Neural progenitor cell (in vitro differentiated cells): ENCODE measurements around the gene LMO1. TPM values are rescaled to one million over a fixed set of nuclear protein-coding genes. Genes with fewer than 3 reads are reported as not detected.

Source experiments
- DNase-seq: peaks from one replicate; pipeline ENCODE4 v3.0.0-alpha.2; 2016; ENCODE audit warnings: low spot score
- H2AFZ ChIP-seq: fragments of 200-600 bp; sonication (generic); replicated peaks from 2 replicates; pipeline ENCODE4 v1.6.1; 2016; ENCODE audit warnings: antibody characterized with exemption
- H3F3A ChIP-seq: fragments of 200-600 bp; sonication (generic); 2 replicates; pipeline ENCODE4 v1.6.1; 2016; ENCODE audit warnings: antibody characterized with exemption, low read depth
- H3K27ac ChIP-seq: fragments of 200-600 bp; sonication (generic); 2 replicates; pipeline ENCODE4 v1.5.1; 2016; ENCODE audit warnings: mild to moderate bottlenecking
- H3K27me3 ChIP-seq: fragments of 200-600 bp; sonication (generic); 2 replicates; pipeline ENCODE4 v1.6.1; 2016; ENCODE audit warnings: mild to moderate bottlenecking, moderate library complexity
- H3K36me3 ChIP-seq: fragments of 200-600 bp; sonication (generic); 2 replicates; pipeline ENCODE4 v1.5.1; 2016
- H3K4me1 ChIP-seq: fragments of 200-600 bp; sonication (generic); 2 replicates; pipeline ENCODE4 v1.6.1; 2016; ENCODE audit warnings: mixed run types
- H3K4me2 ChIP-seq: fragments of 200-600 bp; sonication (generic); 2 replicates; pipeline ENCODE4 v1.6.1; 2016
- H3K4me3 ChIP-seq: fragments of 200-600 bp; sonication (generic); 2 replicates; pipeline ENCODE4 v1.5.1; 2016
- H3K79me2 ChIP-seq: fragments of 200-600 bp; sonication (generic); 2 replicates; pipeline ENCODE4 v1.6.1; 2016; ENCODE audit warnings: low read depth
- H3K9ac ChIP-seq: fragments of 200-600 bp; sonication (generic); 2 replicates; pipeline ENCODE4 v1.6.1; 2016
- H3K9me3 ChIP-seq: fragments of 200-600 bp; sonication (generic); 2 replicates; pipeline ENCODE4 v1.5.1; 2016; ENCODE audit warnings: low read depth
- H4K20me1 ChIP-seq: fragments of 200-600 bp; sonication (generic); 2 replicates; pipeline ENCODE4 v1.6.1; 2016; ENCODE audit warnings: low read depth
- H3K27ac Mint-ChIP-seq: 3 replicates; pipeline ENCODE4 v1.8.0; 2021; ENCODE audit warnings: mixed read lengths
- H3K27me3 Mint-ChIP-seq: 2 replicates; pipeline ENCODE4 v1.8.0; 2022; ENCODE audit warnings: low read depth, mild to moderate bottlenecking, inconsistent platforms, moderate library complexity, mixed read lengths; ENCODE audit not compliant: insufficient read depth
- H3K36me3 Mint-ChIP-seq: 3 replicates; pipeline ENCODE4 v1.8.0; 2021; ENCODE audit warnings: mixed read lengths
- H3K4me1 Mint-ChIP-seq: 3 replicates; pipeline ENCODE4 v1.8.0; 2021; ENCODE audit warnings: mixed read lengths
- H3K4me3 Mint-ChIP-seq: 3 replicates; pipeline ENCODE4 v1.8.0; 2021; ENCODE audit warnings: mild to moderate bottlenecking, moderate library complexity, mixed read lengths
- H3K9me3 Mint-ChIP-seq: 3 replicates; pipeline ENCODE4 v1.8.0; 2020; ENCODE audit warnings: mixed read lengths
- EZH2 ChIP-seq: fragments of 200-600 bp; sonication (generic); IDR thresholded peaks from 2 replicates; pipeline ENCODE4 v1.6.1; 2017; ENCODE audit warnings: antibody characterized with exemption, mild to moderate bottlenecking, moderate library complexity
- EZH2phosphoT487 ChIP-seq: fragments of 200-600 bp; sonication (generic); IDR thresholded peaks from 2 replicates; pipeline ENCODE4 v1.6.1; 2017; ENCODE audit warnings: antibody characterized with exemption
- total RNA-seq: library from RNA; depleted of rRNA; stranded (reverse); fragments of >200 nt; gene quantifications from 2 replicates; pipeline ENCODE4 v1.2.3, GENCODE V29; 2015; ENCODE audit warnings: low replicate concordance
- TF ChIP-seq, protein P1 (sequence below): fragments of 200-600 bp; sonication (generic); IDR thresholded peaks from 2 replicates; pipeline ENCODE4 v1.5.1; 2017; ENCODE audit warnings: antibody characterized with exemption, mild to moderate bottlenecking

The LMO1 gene
- total RNA-seq, 1 donor from 2014 or later = 2.9 TPM

DNA sequence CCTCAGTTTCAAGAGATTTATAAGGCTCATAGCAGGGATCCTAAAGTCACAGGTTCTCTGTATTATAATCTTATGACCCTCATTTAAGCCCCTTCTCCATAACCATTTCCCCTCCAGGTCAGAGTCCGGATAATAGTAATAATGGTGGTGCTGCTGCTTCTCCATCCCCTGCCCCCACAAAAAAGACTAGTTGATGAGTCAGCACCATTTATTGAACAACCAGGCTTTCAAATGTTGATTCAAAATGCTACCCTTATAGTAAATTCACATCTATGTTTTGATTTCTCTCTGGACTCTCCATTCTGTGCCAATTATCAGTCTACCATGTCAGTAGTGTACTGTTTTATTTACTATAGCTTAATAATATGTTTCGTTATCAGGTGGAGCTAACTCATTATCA is 77.2 kb downstream of the LMO1 start:
- no peaks in the 10 kb centered on the region for H3K4me1 Mint-ChIP-seq
- DNase-seq = no peak
- no peaks in the 10 kb centered on the region for H3K36me3 ChIP-seq
- H4K20me1 ChIP-seq = no peaks in the 10 kb centered on the region
- H3F3A ChIP-seq = no peaks in the 10 kb centered on the region
- no peak overlapping the region for H2AFZ ChIP-seq
- no peaks in the 10 kb centered on the region for H3K27me3 Mint-ChIP-seq
- no peak overlapping the region for H3K4me2 ChIP-seq
- H3K27ac Mint-ChIP-seq = no peak overlapping the region
- no peak for TF ChIP-seq EZH2
- TF ChIP-seq, protein P1, sequence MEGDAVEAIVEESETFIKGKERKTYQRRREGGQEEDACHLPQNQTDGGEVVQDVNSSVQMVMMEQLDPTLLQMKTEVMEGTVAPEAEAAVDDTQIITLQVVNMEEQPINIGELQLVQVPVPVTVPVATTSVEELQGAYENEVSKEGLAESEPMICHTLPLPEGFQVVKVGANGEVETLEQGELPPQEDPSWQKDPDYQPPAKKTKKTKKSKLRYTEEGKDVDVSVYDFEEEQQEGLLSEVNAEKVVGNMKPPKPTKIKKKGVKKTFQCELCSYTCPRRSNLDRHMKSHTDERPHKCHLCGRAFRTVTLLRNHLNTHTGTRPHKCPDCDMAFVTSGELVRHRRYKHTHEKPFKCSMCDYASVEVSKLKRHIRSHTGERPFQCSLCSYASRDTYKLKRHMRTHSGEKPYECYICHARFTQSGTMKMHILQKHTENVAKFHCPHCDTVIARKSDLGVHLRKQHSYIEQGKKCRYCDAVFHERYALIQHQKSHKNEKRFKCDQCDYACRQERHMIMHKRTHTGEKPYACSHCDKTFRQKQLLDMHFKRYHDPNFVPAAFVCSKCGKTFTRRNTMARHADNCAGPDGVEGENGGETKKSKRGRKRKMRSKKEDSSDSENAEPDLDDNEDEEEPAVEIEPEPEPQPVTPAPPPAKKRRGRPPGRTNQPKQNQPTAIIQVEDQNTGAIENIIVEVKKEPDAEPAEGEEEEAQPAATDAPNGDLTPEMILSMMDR = no peak
- no peak for TF ChIP-seq EZH2phosphoT487
- H3K4me3 Mint-ChIP-seq = no peak overlapping the region
- H3K9me3 Mint-ChIP-seq = peaks cover 7% of the 10 kb centered on the region
- no peak overlapping the region for H3K27ac ChIP-seq
- no peak overlapping the region for H3K4me3 ChIP-seq
- H3K27me3 ChIP-seq = no peaks in the 10 kb centered on the region
- peaks cover 4% of the 10 kb centered on the region for H3K9me3 ChIP-seq
- no peak overlapping the region for H3K9ac ChIP-seq
- no peaks in the 10 kb centered on the region for H3K79me2 ChIP-seq
- H3K4me1 ChIP-seq = no peaks in the 10 kb centered on the region
- H3K36me3 Mint-ChIP-seq = no peaks in the 10 kb centered on the region

DNA sequence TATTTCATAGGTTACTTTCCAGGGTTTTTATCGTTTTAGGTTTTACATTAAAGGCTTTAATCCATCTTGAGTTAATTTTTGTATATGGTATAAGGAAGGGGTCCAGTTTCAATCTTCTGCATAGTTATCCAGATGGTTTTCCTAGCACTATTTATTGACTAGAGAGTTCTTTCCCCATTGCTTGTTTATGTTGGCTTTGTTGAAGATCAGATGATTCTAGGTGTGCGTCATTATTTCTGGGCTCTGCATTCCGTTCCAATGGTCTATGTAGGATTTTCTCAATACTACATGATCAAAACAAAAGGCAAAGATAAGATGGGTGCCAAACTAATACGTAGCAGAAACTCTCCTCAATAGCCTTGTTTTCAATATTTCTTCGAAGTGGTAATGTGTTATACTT is 80.6 kb downstream of the LMO1 start:
- no peaks in the 10 kb centered on the region for H3K36me3 ChIP-seq
- no peak overlapping the region for H3K27ac ChIP-seq
- H3K9me3 Mint-ChIP-seq = peaks cover 7% of the 10 kb centered on the region
- peaks cover 9% of the 10 kb centered on the region for H3F3A ChIP-seq
- peaks cover 14% of the 10 kb centered on the region for H3K4me1 ChIP-seq
- no peak for DNase-seq
- no peak overlapping the region for H3K4me2 ChIP-seq
- H3K9ac ChIP-seq = no peak overlapping the region
- H3K4me3 ChIP-seq = no peak overlapping the region
- H3K36me3 Mint-ChIP-seq = no peaks in the 10 kb centered on the region
- TF ChIP-seq, protein P1 = no peak
- TF ChIP-seq EZH2phosphoT487 = no peak
- peaks cover 4% of the 10 kb centered on the region for H3K9me3 ChIP-seq
- H3K27me3 ChIP-seq = no peaks in the 10 kb centered on the region
- H3K79me2 ChIP-seq = no peaks in the 10 kb centered on the region
- H4K20me1 ChIP-seq = no peaks in the 10 kb centered on the region
- no peak overlapping the region for H2AFZ ChIP-seq
- H3K27me3 Mint-ChIP-seq = peaks cover 3% of the 10 kb centered on the region
- no peaks in the 10 kb centered on the region for H3K4me1 Mint-ChIP-seq
- H3K4me3 Mint-ChIP-seq = no peak overlapping the region
- no peak overlapping the region for H3K27ac Mint-ChIP-seq

DNA sequence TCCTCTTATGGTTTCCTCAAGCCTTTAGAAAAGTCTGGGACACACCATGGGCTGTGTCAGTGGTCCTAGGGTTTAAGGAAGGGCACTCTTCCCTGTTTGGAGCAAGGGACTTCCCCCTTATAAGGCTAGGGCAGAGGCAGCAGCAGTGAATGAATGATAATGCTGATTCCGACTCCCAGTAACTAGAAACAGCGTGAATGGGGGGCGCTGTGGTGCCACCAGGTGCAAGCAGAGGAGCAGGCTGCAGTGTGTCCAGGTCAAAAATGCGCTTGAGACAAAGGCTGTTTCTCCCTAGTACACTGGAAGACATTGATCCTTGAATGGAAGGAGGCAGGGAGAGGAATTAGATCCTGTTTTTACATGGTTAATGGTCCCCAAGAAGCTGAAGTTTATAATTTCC is 83.2 kb downstream of the LMO1 start:
- DNase-seq = peak; percentile 44
- H3K79me2 ChIP-seq = no peaks in the 10 kb centered on the region
- Mint-ChIP-seq H3K36me3 (no peaks in the 10 kb centered on the region), H3K4me1 (no peaks in the 10 kb centered on the region), H3K27me3 (peaks cover 3% of the 10 kb centered on the region), H3K9me3 (peaks cover 5% of the 10 kb centered on the region), H3K4me3 (no peak overlapping the region), H3K27ac (no peak overlapping the region)
- peak overlapping the region; percentile 13 for H3K4me2 ChIP-seq
- H4K20me1 ChIP-seq = no peaks in the 10 kb centered on the region
- H2AFZ ChIP-seq = no peak overlapping the region
- peaks cover 16% of the 10 kb centered on the region for H3K4me1 ChIP-seq
- H3K4me3 ChIP-seq = no peak overlapping the region
- peaks cover 16% of the 10 kb centered on the region for H3F3A ChIP-seq
- no peaks in the 10 kb centered on the region for H3K36me3 ChIP-seq
- H3K27ac ChIP-seq = no peak overlapping the region
- TF ChIP-seq, protein P1 = peak; percentile 35
- TF ChIP-seq EZH2 (no peak), EZH2phosphoT487 (no peak)
- H3K9ac ChIP-seq = no peak overlapping the region
- no peaks in the 10 kb centered on the region for H3K27me3 ChIP-seq
- H3K9me3 ChIP-seq = peaks cover 4% of the 10 kb centered on the region
